LHCN-M2 (cell line): ENCODE results near the gene ZNF486. TPM values are rescaled to one million over a fixed set of nuclear protein-coding genes. Genes with fewer than 3 reads are reported as not detected.
"Not testable (repeated sequence)": the region's sequence is repeated elsewhere in the genome, so short reads cannot be mapped to it uniquely, and the experiment has no call there.

Experiments used
- DNase-seq: peaks from one replicate; pipeline ENCODE4 v3.0.0-alpha.2; 2012; ENCODE audit warnings: low read depth
- polyA plus RNA-seq: library from polyadenylated mRNA; unstranded; fragments of >200 nt; gene quantifications from one replicate; pipeline ENCODE4 v1.2.1, GENCODE V29; 2012; ENCODE audit warnings: missing spikeins
- total RNA-seq: library from RNA; depleted of rRNA; stranded (reverse); fragments of >200 nt; gene quantifications from 2 replicates; pipeline ENCODE4 v1.2.3, GENCODE V29; 2014; rRNA removed

ZNF486 gene
- total RNA-seq, result 3.0 and 3.1 TPM in 2 replicates
- polyA plus RNA-seq, result 1.1 TPM

- peak; percentile 83 for DNase-seq
These were observed at the start of gene ZNF486 for GRCh38 chr19:20167020-20167644. Gene ZNF486, plus strand, starts transcription at chr19:20167214. Its CDS starts 117 bp downstream, at chr19:20167331.

GRCh38 chr19:20118064-20118839 is 48.8 kb upstream of the ZNF486 start:
- DNase-seq, result not testable (repeated sequence)

DNA sequence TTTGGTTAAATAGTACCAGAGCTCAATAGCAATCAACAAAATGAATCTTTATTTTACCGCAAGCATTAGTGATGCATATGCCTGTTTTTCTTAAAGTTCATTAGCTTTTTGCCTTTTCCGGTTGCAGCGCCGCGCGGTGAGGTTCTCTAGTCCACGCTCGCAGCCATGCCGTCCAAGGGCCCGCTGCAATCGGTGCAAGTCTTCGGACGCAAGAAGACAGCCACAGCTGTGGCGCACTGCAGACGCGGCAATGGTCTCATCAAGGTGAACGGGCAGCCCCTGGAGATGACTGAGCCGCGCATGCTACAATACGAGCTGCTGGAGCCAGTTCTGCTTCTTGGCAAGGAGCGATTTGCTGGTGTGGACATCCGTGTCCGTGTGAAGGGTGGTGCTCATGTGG is 42.1 kb upstream of the ZNF486 start:
- no peak for DNase-seq

DNA sequence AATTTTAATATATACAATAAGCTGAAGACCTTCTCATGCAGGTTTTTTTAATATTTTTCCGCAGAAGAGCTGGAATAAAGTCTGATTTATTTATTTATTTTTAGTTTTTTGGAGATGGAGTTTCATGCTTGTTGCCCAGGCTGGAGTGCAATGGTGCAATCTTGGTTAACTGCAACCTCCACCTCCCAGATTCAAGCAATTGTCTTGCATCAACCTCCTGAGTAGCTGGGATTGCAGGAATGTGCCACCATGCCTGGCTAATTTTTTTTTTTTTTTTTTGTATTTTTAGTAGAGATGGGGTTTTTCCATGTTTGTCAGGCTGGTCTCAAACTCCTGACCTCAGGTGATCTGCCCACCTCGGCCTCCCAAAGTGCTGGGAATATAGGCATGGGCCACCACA is 34.1 kb upstream of the ZNF486 start:
- DNase-seq, result not testable (repeated sequence)

DNA sequence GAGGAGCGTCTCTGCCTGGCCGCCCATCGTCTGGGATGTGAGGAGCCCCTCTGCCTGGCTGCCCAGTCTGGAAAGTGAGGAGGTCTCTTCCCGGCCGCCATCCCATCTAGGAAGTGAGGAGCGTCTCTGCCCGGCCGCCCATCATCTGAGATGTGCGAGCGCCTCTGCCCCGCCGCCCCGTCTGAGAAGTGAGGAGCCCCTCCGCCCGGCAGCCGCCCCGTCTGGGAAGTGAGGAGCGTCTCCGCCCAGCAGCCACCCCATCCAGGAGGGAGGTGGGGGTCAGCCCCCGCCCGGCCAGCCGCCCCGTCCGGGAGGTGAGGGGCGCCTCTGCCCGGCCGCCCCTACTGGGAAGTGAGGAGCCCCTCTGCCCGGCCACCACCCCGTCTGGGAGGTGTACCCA is 29.3 kb upstream of the ZNF486 start:
- DNase-seq, result not testable (repeated sequence)

DNA sequence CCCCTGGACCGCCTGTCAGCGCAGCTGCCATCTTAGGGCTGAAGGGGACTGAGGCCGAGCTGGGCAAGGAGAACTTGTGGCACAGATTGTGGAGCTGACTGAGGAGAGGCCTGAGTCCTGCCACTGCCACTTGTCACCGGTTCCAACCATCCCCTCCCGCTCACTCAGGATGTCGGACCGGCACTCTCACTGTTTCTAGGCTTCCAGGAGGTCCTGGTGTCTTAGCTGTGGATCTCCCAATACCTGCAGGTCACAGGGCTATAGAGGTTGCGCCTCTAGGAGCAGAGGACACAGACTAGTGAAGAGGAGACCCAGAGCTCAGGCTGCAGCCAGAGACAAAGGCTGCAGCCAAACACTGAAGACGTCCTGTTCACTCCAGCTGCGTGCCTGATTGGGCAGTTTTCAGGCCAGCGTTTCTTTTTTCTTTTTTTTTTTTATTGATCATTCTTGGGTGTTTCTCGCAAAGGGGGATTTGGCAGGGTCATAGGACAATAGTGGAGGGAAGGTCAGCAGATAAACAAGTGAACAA is 15.3 kb upstream of the ZNF486 start:
- no peak for DNase-seq

DNA sequence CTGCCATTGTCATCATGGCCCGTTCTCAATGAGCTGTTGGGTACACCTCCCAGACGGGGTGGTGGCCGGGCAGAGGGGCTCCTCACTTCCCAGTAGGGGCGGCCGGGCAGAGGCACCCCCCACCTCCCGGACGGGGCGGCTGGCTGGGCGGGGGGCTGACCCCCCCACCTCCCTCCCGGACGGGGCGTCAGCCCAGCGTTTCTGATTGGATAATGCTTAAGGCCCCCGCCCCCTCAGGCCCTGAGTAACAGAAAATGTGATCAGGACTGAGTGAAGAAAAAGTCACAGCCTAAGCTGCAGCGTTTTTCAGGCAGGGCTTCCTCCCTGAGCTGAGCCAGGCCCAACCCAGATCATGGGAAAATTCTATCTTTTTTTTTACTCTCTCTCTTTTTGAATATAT is 14.5 kb upstream of the ZNF486 start:
- DNase-seq, result not testable (repeated sequence)

- no peak for DNase-seq
These were observed 13.7 kb upstream of the ZNF486 start for GRCh38 chr19:20153281-20153680.

DNA sequence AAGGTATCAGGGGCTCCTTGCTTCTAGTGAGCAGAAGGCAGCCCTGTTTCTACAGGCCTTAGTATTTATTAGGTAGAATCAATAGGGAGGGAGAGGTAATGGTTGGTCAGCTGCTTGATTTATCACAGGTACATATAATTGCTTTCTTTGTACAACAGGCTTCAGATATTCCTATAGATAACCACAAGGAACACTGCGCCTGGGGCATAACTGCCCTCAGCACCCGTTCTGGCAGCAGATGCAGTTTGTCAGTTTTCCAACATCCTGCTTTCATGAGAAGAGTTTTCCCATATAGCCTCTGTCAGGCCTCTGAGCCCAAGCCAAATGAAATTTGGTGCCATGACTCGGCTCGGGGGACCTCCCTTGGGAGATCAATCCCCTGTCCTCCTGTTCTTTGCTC is 12.4 kb upstream of the ZNF486 start:
- no peak for DNase-seq

DNA sequence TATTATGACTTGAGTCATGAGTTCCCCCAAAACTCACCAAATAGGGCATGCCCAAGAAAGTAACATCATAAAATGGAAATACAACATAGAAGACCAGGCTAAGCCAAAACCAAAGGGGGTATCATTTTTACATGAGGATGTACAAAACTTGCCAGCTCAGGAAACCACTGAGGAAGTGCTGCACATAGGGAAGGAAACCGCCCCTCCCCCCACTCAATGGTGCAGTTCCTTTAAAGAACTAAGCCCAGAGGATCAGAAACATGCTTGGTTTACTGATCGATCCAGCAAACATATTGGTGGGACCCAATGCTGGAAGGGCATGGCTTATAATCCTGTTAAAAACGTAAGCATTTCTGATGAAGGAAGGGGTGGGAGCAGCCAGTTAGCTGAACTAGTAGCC is 4.2 kb upstream of the ZNF486 start:
- DNase-seq, result no peak

- no peak for DNase-seq
These were observed 2.6 kb upstream of the ZNF486 start for GRCh38 chr19:20164456-20164855.

- no peak for DNase-seq
These were observed 932 bp upstream of the ZNF486 start for GRCh38 chr19:20165971-20166592.

GRCh38 chr19:20167651-20168122 is 673 bp downstream of the ZNF486 start:
- peak; percentile 2 for DNase-seq

DNA sequence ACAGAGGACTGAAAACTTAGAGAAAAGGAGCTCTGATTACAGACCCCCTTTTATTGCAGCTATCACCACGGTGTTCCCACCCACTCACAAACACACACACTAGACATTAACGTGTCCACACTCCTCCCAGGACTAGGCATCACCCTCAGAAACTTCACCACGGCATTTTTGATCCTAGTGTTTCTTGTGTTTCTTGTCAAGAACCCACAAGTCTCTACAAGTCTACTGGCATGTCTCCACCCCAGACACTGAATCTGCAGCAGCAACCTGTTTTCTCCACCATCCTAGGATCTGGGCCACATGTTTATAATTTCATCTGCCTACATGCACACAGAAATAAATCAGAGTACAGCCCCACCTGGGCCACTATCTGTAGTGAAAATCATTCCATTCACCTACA is 4.3 kb downstream of the ZNF486 start:
- no peak for DNase-seq

GRCh38 chr19:20175848-20176247 is 8.8 kb downstream of the ZNF486 start:
- DNase-seq, result not testable (repeated sequence)

- DNase-seq, result peak; percentile 8
These were observed 12.9 kb downstream of the ZNF486 start for GRCh38 chr19:20179956-20180355.

DNA sequence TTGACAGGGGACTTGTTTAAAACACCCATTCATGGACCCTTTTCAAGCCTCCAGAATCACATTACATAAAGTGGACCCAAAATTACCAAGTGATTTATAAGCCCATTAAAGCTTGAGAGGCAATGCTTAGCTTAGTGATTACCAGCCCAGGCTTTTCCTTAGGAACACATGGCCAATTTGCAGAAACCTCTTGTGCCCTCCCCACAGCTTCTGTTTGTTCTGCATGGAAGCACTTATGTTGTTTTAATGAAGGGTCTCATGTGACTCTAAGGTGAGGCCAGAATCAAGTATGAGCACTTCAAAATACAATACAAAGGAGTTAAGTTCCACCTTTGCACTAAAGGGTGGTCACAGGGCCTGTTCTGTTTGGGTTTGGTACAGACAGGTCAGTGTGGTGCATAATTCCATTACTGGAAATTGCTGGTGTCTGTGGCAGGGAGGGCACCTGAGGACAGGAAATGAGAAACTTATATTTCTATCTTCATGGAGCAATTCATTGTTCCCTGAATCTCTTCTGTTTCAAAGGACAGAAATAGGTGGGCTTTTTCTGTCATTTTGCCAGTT is 15.3 kb downstream of the ZNF486 start:
- no peak for DNase-seq

- DNase-seq, result no peak
These were observed 19.2 kb downstream of the ZNF486 start for GRCh38 chr19:20186174-20186573.

DNA sequence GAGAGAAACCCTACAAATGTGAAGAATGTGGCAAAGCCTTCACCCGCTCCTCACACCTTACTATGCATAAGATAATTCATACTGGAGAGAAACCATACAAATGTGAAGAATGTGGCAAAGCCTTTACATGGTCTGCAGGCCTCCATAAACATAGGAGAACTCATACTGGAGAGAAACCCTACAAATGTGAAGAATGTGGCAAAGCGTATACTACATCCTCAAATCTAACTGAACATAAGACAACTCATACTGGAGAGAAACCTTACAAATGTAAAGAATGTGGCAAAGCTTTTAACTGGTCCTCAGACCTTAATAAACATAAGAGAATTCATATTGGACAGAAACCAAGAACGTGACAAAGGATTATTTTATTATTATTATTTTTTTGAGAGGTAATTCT is 30.7 kb downstream of the ZNF486 start:
- DNase-seq, result no peak

- no peak for DNase-seq
These were observed 42.0 kb downstream of the ZNF486 start for GRCh38 chr19:20209051-20209450.

GRCh38 chr19:20214366-20214765 is 47.4 kb downstream of the ZNF486 start:
- DNase-seq, result not testable (repeated sequence)

- DNase-seq, result not testable (repeated sequence)
These were observed 54.6 kb downstream of the ZNF486 start for GRCh38 chr19:20221605-20222004.
